IPS-NIHi11 (cell line): Measurements from ENCODE around the gene HRC.

Experiments
- DNase-seq: peaks from one replicate; pipeline ENCODE4 v3.0.0; 2012; ENCODE audit warnings: mixed read lengths, low spot score

HRC gene

DNA sequence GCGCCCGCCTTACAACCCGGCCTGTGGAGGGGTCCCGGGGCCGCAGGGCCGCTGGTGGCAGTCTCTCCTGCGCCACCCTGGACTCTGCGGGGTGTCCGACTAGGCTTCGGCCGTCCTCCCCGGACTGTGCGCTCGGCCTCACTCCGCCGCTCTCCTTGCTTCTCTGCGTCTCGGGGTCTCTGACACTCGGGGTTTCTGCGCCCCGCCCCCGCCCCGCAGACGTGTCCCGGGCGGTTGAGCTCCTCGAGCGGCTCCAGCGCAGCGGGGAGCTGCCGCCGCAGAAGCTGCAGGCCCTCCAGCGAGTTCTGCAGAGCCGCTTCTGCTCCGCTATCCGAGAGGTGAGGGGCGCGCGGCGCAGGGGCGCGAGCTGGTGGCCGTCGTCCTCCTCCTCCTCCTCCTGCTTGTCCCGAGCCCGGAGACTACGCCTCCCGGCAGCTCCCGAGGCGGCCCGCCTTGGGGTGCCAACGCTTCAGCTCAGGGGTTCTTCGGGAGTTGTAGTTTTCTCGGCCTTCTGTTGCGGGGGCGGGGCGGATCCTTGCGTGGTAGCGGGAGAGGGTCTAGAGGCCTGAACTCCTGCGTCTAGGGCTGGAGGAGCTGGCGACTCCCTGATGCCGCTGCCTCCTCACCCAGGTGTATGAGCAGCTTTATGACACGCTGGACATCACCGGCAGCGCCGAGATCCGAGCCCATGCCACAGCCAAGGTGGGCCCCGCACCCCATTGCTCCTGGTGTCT, 40.4 kb downstream of the HRC start:
- peak; percentile 60 for DNase-seq

DNA sequence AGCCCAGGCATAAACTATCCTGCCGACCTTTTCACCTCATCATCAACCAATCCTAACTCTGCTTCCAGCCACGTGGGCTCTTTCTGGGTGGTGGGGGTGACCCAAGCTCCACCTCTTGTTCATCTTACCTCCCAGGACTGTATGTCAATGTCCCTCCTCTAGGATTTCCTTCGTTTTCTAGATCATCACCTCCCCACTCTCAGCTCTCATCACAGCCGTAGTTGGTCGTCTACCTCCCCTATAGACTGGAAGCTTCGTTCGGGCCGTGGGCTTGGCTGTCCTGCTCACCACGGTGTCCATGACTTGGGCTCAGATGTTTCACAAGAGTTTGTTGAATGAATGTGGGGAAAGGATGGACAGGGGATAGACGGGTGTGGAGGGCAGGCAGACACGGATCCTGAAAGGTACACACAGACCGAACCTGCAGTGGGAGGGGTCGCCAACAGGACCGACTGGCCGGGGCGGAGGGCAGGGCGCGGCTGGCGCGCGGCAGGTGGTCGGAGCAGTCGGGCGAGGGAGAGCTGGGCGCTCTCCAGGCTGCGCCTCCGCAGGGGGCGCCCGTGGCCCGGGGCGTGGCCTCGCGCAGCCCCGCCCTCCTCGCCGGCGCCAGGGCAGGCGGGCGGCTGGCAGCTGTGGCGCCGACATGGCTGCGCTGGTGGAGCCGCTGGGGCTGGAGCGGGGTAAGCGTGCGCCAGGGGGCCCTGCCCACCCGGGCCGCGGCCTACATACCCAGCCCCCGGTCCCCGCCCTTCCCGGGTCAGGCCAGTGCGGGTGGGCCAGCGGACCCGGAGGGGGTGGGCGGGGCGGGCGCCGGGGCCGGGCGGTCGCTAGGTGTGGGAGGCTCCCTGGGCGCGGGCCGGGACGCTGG, 41.2 kb downstream of the HRC start, which contains the start of gene LIN7B:
TSS of gene LIN7B (plus strand) at position 609 of the 868 bp plus-strand sequence. CDS start at position 644, 35 bp downstream.
- peak; percentile 90 for DNase-seq

DNA sequence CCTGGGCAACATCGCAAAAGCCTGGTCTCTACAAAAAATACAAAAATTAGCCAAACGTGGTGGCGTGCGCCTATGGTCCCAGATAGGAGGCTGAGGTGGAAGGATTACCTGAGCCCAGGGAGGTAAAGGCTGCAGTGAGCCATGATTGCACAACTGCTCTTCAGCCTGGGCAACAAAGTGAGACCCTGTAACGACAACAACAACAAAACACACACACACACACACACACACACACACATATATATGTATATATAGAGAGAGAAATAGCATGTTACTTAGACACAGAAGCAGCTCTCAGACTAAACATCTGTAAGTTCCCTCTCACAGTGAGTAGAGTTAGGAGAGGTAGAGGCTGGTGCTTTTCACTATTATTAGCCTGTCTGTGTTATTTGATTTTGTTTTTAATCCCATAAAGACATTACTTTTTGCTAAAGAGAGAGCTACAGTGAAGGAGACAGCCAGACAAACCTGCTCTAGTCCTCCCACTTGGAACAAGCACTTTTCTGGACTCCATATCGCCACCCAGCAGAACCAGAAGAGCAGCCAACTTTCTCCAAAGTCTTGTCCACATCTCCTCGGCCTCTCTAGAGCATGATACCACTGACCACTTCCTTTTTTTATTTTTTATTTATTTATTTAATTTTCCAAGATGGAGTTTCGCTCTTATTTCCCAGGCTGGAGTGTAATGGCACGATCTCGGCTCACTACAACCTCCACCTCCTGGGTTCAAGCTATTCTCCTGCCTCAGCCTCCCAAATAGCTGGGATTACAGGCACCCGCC, 43.8 kb downstream of the HRC start:
- DNase-seq, result no peak

DNA sequence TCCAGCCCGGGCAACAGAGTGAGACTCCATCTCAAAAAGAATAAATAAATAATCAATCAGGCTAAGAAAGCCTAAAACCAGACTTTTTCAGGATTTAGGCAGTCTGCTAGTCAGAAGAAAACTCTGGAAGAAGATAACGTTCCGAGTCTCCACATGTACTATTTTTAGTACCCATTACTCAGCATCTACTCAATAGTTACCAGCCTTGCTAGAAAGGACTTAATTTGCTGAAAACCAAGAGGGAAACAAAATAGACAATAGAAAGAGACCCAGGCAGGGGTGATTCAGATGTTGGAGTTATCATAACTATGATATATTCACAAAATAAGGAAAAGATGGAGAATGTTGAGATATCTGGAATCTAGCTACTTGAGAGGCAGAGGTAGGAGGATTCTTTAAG, 44.6 kb downstream of the HRC start:
- no peak for DNase-seq

DNA sequence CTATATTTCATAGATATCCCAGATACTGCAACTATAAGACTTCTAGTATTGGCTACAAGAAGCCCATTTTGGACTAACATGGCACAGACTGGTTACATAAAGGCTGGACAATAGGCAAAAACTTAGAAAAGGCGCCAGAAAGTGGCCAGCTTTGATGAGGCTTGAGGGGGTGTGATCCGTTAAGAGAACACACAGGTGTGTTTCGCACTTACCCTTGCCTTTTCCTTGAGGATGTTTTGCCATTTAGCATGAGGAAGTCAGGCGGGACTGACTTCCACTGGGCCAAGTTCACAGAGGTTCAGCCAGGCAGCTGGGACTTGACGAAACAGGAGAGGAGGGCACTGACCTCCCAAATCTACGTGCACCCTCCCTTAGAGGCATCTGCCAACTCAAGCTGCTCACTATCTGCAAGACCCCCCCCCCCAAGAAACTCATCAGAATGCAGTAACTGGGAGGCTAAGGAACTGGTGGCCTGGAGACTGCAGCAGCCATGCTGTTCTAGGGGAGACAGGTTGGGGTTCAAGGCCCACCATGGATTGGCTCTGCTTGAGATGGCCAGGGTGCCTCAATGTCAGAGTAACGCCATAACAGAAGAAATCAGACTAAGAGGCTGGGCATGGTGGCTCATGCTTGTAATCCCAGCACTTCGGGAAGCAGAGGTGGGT, 45.5 kb downstream of the HRC start:
- DNase-seq, result no peak

DNA sequence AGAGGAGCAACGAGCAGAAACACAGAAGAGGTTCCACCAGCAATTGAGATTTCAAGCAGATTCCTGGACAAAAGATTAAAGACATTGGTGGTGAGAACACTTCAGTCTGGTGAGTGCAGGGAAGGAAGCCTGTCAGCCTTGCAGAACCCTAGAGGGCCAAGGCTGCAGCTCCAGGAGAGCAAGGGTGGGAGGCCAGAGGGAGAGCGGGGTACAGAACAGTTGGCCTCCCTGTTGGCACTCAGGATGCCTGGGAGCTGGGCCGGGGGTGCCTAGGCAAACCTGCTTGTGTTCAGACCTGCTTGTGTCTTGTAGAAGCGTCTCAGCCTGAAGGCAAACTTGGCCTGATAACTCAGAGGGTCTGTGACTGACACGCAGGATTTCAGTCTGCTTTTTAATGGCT, 46.1 kb downstream of the HRC start:
- DNase-seq, result no peak

DNA sequence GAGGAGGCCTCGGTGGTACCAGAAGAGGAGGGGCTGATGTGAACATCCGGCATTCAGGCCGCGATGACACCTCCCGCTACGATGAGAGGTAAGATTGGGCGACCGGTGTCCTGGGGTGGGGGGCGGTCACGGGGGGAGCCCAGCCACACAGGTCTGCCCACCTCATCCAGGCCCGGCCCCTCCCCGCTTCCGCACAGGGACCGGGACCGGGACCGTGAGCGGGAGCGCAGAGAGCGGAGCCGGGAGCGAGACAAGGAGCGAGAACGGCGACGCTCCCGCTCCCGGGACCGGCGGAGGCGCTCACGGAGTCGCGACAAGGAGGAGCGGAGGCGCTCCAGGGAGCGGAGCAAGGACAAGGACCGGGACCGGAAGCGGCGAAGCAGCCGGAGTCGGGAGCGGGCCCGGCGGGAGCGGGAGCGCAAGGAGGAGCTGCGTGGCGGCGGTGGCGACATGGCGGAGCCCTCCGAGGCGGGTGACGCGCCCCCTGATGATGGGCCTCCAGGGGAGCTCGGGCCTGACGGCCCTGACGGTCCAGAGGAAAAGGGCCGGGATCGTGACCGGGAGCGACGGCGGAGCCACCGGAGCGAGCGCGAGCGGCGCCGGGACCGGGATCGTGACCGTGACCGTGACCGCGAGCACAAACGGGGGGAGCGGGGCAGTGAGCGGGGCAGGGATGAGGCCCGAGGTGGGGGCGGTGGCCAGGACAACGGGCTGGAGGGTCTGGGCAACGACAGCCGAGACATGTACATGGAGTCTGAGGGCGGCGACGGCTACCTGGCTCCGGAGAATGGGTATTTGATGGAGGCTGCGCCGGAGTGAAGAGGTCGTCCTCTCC, 47.4 kb downstream of the HRC start:
- DNase-seq, result no peak

DNA sequence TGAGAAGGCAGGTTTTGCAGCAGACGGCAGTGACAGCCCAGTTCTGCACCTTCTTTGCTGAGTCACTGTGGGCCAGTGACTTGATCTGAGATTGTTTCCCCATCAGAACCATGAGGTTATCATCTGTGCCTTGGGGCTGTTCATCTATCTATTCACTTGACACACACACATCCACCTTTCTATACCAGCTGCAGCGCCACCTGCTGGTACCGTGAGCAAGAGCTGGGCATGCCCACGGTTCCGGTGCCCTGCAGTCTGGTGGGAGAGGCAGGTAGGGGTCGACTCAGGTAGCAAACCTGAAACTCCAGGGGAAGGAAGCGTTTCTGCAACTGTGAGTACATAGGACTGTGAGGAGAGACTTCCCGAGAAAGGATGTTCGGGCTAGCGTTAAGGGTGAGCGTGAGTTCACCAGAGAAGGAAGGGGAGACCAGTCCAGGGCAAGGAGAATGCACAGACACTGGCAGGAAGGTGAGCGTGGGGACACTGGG, 48.5 kb downstream of the HRC start:
- DNase-seq, result peak; percentile 72

DNA sequence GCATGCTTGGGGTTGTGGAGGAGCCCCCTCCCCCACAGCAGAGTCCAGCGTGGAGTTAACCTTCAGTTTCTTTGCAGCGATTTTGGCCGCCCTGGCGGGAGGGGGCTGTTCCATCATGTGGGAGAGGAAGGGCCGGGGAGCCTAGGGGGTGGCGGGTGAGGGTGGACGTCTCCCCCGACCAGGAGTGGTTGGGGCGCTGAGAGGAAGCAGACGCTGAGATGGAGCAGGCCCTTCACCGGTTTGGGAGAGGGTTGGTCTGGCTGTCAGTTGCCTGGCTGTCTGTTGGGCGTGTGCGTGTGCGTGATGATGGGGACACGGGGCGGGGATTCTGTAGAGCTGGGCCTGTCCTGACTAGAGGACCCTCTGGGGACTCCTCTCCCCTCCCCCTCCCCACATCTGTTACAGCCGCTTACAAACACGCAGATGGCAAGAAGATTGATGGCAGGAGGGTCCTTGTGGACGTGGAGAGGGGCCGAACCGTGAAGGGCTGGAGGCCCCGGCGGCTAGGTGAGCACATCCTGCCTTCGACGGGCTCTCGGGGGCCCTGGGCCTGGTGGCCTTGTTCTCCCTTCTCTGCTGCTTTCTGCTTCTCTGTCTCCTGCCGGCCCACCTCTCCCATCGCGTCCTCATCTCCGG, 50.8 kb downstream of the HRC start:
- no peak for DNase-seq

DNA sequence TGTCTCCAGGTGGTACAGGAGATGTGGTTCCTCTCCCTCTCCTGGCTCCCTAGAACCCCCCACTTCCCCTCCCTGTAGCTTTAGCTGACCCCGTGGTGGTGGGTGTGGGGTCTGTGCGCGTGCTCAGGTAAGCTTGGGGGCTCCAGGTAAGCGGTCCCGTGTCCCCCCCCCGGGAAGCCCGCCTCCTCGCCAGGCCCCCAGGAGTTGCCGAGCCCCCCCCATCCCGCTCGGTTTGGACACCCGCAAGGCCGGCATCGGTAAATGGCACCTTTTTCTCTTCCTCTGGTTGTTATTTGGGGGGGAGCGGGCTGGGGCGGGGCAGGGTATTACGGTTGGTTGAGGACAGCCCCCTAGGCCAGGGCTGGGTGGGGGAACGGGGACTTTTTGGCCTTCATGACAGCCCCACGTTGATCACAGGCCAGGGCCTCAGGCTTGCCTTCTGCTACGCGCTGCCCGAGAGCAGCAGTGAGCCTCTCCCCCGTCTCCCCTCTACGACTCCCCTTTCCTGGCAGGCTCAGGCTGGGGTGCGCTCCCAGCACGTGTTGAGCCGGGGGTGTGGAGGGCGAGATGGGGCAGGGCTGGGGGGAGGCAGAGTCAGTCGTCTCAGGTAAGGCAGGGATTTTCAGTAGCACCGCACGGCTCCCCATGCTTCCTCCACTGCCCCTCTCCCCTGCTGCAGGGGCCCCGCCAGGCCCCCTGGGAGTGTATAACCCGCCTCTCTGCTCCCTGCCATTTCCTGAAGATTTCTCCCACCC, 51.7 kb downstream of the HRC start:
- no peak for DNase-seq

DNA sequence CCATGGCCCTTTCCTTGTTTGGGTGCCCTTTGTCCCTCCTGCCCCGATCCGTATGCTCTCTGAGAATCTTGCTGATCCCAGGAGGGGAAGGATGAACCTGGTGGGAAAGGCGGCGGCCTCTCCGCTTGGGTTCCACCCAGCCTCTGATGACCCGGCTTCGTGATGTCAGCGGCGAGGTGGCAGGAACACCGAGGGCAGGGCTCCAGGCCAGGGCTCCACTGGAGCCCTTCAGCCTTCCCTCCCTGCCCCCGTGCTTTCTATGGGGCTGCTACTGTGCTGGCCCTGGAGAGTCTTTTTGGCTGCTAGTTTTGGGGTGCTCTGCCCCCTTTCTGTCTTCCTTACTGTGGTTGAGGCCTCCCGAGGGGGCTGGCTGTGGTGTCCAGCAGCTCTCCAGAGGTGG, 52.9 kb downstream of the HRC start:
- no peak for DNase-seq
